Measurements from ENCODE around the gene SMYD3.
"Not testable (repeated sequence)": the region's sequence is repeated elsewhere in the genome, so short reads cannot be mapped to it uniquely, and the experiment has no call there.

SMYD3 gene

DNA sequence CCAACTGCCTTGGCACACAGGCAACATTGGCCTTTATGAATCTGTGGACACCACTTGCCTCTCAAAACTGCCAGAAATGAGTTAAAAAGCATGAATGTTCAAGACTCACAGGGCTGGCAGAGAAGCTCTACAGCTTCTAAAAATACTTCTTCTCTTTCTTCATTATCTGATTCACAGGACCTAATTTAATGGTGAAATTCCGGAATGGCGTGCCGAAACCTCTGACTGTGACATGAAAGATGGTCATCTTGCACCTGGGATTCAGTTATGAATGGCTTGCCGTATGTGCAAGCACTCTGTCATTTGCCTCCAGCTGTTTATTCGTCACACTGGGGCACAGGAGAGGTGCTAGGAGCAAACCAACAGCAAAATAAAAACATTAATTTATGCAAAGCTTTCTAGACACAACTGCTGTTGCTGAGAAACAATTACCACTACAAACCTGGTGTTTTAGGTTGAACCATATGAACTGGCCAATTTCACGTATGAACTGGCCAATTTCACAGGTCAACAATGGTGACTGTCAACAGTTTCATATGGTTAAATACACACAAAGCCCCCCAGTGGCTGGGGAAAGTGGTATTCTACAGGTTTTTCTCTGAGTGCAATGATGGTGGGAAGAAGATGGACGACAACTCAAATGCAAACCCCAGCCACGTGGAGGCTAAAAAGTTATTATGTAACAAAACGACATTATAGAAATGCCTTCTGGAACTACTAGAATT is 704.0 kb downstream of the SMYD3 start:
- DNase-seq (ENCODE audit: low spot score) = no peak

DNA sequence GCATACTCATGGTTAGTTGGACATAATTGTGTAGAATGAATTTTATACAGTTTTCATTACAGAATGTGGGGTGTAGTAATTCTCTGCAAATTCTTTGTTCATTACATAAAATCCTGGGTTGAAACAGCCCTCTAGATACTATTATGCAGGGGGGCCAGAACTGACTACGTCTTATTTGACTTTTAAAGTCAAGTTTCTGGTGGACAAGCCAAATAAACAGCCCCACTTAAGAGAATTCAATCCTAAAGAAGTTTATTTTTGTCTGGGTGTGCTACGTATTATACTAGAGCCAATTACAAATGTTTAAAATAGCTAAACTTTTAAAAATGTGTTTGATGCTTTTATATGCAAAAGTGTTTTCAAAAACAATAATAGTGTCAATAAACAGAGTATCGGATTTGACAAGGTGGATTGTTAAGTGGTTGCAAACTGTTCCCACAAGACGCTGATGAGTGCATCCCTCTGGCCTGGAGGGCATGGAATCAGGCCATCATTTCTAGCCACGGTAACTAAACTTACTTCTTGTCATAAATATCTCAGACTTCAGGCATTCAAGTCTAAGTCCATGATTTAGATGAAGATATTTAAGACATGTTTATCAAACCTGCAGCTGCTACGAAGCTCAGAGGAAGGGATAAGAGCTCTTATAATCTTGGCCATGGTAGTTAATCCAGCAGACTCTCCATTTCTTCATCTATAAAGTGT is 706.0 kb downstream of the SMYD3 start:
- DNase-seq (ENCODE audit: low spot score) = no peak

DNA sequence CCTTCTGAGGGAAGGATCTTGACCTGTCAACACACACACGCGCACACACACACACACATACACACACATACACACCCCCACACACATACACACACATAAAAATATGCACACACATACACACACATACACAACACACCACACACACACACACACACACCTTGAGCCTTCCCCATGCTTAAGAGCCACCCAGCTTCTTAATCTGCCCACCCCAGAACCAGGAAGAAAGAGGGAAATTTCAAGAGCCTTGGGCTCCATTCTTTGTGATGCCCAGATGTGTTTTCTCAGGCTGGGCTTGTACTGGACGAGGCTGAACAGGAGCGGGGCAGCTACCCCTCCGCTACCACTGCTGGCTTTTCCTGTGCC is 708.7 kb downstream of the SMYD3 start:
- no peak for DNase-seq (ENCODE audit: low spot score)

DNA sequence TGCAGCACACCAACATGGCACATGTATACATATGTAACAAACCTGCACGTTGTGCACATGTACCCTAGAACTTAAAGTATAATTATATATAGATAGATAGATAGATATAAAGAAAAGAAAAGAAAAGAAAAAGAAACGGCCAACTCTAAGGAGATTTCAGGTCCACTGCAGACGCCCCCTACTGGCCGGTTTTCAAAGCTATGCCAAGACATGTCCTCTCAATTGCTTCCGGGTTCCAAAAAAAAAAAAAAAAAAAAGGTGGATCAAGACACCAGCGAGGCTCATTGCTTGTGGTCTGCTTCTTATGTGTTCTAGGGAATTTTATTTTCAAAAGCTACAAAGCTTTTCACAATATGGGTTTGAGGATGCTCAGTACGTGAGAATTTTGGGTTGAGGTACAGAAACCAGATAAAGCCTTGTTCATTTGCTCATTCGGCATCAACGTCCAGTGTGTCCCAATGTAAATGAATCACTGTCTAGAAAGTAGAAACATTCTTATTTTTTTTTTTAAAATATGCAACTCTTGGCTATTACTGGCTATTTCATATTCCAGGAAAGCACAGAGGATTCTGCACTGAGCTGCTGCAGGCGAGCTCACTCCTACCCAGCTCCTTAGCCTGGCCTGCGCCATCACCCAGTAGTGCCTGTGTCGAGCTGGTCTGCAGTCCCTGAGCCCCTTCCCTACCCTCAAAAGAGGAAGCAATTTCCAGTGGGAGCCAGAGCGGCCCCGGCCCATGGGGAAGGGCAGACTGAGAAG is 709.3 kb downstream of the SMYD3 start:
- no peak for DNase-seq (ENCODE audit: low spot score)

DNA sequence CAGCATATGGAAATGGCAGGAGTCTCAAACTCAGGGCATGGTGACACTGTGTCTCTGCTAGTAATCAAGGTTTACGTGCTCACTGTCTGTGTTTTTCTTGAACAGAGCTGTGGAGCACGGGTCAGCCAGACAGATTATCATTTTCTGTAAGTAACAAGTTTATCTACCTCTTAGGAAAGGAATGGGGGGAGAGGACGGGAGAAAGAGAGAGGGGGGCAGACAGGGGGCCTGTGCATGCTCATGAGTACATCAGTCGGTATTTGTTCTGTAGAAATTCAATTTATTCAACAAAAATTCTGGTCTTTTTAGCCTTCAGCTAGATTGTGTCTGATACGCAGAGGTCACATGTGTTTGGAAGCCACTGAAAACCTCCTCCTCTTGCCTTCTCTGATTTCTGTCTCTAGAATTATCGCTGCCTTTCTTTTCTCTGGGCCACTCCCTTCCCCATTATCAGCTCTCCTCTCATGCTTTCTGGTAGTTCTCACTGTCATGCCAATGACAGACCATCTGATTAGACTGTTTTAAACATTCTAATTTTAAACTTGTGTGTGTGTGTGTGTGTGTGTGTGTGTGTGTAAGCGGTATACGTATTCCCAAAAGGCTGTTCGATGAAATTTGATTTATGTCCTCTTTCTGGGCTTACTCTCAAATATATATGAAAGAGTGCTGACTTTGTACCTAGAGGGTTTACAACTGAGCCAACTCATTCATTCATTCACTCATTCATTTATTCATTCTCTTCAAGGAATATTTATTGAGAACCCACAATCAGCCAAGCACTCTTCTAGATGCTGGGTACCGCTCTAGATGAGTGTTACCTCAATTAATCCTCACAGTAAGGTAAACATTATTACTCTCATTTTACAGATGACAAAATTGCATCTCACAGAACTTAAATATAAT is 715.4 kb downstream of the SMYD3 start:
- no peak for DNase-seq (ENCODE audit: low spot score)

DNA sequence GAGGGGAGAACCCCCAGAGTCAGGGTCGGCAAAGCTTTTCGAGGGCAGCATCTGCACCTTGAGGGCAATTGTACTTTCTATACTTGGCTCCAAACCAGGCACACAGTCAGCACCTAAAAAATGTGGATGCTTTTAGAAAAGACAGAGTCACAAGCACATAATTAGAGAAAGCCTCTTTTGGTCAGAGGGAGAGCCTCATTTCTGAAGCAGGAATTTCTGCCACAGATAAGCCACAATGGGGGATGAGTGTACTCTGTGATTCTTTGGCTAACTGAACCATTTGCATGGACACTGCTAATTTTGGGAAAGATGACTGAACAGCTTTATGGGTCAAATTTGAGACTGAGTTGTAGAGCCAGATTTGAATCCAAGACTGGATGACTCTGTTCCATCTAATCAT is 716.6 kb downstream of the SMYD3 start:
- no peak for DNase-seq (ENCODE audit: low spot score)

DNA sequence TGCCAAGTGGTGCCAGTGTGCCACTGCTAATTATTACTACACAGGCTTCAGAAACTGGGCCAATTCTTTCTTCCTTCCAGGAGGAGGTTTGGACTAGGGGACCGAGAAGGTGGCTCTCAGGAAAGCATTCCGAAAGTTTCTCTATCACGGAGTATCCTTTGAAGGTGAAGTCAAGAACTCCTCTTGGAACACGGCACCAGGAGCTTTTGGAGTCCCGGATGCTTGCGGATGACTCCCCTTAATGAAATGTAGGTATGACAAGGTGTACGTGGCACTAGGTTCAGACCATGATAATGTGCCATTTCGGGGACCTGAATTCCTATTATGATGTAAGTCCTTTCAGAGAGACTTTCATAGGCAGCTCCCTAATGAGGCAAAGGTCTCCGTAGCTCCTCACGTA is 718.2 kb downstream of the SMYD3 start:
- DNase-seq (ENCODE audit: low spot score) = no peak

DNA sequence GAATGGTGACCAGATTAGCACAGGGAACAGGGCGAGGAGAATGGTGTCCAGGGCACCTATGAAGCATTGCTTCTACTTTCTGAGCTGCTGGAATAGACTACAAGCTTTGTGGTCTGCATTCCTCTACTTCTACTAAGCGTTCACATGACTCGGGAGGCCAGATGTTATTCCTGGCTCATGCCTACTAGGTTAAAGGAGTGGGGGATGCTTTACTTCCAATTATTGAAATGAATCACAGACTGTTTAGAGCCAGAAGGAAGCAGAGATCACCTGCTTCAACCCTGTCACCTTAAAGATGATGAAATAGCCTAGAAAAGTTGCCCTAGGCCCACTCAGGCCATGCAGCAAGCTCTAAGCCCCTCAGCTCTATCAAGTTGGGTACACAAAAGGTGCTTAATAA is 718.8 kb downstream of the SMYD3 start:
- DNase-seq (ENCODE audit: low spot score) = no peak

DNA sequence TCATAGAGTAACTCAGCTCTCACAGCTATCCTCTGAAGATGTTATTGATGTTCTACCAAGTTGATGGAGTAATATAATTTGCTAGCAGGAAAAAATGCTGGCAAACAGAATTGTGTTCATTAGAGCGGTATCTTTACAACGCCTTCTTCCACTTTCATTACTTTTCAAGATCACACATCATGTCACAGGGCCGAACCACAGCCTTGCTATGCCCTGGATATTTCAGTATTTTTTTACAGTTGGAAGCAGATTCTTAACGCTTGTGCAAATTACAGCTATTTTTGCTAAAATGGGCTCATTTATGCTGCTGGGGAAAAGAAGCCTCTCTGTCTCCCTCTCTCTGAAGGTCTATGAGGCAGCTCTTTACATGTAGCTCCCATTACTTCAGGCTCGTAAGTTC is 720.1 kb downstream of the SMYD3 start:
- no peak for DNase-seq (ENCODE audit: low spot score)

DNA sequence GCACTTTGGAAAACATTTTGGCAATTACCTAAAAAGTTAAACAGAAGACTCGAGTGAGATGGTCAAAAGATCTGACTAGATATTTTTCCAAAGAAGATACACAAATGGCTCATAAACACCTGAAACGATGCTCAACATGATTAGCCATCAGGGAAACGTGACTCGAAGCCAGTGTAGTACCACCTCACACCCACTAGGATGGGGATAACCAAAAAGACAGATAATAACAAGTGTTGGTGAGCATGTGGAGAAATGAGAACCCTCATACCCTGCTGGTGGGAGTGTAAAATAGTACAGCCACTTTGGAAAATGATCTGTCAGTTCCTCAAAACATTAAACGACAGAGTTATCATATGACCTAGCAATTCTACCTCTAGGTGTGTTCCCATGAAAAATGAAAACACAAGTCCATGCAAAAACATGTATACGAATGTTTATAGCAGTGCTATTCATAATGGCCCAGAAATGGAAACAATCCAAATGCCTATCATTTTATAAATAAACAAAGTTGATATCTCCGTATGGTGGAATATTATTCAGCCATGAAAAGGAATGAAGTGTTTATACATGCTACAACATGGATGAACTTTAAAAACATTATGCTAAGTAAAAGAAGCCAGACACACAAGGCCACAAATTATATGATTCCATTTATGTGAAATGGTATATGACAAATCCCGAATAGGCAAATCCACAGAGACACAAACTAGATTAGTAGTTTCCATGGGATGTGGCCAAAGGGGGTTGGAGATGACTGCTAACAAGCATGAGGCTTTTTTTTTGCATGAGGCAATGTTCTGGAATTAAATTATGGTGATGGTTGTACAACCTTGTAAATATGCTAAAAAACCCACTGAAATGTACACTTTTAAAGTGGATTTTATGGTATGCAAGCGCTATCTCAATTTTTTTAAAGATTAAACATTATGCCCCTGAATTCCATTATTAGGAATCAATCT is 727.0 kb downstream of the SMYD3 start:
- no peak for DNase-seq (ENCODE audit: low spot score)

DNA sequence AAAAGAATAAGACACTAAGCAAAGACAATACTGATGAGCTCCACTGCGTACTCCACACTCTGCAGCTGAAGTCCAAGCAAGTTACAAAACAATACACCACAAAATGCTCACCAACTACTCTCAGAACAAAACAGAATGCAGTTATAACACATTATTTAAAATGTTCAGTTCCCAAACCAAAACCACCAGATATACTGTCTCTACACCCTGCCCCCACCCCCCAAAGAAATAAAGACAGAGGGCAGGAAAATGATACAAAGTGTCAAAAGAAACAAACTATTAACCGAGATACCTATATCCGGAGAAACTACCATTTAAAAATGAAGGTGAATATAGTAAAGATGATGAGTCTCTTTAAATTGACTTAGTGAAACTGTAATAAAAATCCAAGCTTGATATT is 729.3 kb downstream of the SMYD3 start:
- no peak for DNase-seq (ENCODE audit: low spot score)

DNA sequence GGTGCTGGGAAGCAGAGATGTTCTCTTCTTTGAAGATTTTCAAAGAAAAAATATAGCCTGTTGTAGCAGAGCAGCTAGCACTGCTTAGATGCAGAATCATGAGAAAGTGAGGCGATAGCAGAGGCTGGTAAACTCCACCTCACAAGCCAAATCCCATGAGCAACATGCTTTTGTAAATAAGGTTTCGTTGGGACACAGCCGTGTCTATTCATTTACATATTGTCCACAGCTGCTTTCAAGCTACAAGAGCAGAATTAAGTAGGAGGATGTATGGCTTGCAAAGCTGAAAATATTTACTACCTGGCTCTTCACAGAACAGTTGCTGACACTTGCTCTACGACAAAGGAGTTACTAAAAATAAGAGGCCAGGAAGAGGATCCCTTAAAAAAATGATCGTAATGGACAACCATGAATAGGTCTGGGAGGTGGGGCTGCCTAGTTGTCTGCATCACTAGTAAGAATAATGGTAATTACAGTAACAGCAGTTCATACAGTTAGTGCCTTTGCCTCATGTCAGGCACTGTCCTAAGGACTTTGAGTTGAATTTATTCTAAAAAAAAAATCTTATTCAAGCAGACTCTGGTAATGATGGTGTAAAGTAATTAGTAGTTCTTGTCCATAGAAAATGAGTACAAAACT is 730.3 kb downstream of the SMYD3 start:
- DNase-seq (ENCODE audit: low spot score) = no peak

DNA sequence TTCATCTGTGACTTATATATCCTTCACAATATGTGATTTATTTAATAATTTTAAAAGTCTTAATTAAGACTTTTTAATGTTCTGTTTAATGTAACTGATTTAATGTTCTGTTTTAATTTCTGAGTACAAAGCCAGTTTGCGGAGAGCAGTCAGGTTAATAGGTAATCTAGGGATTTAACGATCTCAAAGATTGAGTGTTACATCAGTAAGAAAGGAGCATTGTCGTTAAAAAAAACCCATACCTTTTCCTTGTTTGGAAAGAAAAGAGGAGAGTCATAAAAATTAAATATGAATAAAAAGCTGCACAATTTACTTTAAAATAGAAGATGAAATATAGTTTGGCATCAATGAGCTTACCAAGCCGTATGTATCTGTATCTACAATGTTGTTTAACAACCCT is 730.9 kb downstream of the SMYD3 start:
- DNase-seq (ENCODE audit: low spot score) = no peak

DNA sequence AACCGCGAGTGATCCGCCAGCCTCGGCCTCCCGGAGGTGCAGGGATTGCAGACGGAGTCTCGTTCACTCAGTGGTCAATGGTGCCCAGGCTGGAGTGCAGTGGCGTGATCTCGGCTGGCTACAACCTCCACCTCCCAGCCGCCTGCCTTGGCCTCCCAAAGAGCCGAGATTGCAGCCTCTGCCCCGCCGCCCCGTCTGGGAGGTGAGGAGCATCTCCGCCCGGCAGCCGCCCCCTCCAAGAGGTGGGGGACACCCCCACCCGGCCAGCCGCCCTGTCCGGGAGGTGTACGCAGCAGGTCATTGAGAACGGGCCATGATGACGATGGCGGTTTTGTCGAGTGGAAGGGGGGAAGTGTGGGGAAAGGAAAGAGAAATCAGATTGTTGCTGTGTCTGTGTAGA is 732.1 kb downstream of the SMYD3 start:
- DNase-seq (ENCODE audit: low spot score) = not testable (repeated sequence)

DNA sequence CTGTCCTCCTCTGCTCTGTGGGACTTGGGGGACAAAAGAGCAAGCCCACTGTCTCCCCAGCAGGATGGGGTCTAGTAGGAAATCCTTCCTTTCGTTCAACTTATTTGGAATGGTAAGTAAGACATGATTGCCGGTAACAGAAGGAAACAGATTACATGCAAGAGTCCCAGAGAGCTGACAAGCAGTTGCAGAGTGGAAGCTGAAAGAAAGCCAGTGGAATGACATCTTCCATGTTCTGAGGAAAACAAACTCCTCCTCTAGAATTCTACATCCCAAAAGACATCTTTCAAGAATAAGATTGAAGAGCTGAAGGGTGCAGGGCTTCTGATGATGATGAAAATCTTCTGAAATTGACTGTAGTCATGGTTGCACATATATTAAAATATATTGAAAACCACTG is 732.9 kb downstream of the SMYD3 start:
- DNase-seq (ENCODE audit: low spot score) = no peak

DNA sequence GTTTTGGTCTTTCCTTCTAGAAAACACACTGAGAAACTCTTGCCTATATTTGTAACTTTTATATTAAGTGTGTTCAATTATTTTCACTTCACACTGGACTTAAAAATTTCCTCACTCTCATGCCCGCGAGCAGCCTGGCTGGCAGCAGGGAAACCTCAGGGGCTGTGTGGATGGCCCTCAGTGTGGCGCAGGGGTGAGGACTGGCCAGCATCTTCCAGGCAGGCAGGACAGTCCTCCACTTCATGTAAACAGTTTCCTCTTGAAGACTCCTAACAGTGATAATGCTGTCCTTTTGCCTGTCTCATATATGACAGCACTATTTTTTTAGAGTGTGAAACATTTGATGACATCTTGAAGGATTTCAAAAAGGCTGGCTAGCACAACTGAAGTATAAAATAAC is 733.7 kb downstream of the SMYD3 start:
- no peak for DNase-seq (ENCODE audit: low spot score)

DNA sequence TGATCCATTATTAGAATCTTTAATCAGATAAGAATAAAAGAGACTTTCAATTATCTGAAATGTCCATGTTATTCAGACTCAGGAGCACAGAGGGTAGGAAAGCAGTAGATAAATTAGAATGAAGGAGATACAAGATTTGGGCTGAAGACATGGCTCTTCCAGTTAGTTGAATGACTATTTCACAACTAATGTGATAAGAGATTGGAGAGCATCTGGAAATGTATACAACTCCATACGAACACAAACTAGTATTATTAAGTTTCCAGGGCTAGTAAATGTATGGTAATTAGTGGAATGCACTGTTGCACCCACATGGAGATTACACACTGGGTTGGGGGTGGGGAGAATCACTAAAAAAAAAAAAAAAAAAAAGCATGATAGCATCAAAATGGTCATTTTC is 734.3 kb downstream of the SMYD3 start:
- DNase-seq (ENCODE audit: low spot score) = no peak

DNA sequence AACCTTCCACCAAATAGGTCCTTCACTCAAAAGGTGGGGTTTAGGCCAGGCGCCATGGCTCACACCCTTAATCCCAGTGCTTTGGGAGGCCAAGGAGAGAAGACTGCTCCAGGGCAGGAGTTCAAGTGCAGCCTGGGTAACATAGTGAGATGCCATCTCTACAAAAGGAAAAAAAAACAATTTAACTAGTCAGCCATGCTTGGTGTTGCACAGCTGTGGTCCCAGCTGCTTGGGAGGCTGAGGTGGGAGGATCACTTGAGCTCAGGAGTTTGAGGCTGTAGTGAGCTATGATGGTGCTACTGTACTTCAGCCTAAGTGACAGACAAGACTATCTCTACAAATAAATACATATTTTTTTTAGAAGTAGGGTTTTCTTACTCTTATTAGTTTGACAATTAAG is 734.8 kb downstream of the SMYD3 start:
- no peak for DNase-seq (ENCODE audit: low spot score)

DNA sequence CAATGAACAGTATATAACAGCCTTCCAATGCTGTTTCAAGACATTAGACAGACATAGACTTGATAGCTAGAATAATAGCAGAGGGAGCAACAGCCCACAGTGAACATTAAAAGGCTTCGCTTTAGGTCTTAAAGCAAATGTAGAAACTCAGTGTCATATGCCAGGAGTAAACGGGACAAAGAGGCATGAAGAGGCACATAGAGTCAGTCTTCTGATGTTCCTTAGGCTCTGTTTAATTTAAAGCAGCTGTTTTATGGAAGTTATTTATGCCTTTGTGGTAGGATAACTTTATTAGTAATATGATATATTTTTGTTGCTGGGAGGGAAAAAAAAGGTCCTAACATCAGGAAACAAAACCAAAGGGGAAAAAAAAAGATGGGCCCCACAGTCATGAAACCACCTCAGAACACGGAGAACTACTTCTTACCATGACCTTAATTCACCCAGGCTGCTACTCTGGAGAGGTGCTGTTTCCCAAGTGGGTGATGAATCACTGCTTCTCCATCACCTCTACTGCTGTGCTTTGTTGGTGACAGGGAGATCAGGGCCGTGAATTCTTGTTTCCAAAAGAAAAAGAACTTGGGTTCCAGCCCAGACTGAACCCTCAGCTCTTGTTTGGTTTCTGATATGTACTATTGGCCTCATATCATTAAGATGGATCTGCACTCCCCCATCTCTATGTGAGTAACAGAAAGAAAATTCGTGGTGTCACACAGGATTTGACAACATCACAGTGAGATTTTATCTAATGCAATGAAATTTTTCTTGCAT is 735.4 kb downstream of the SMYD3 start:
- DNase-seq (ENCODE audit: low spot score) = no peak

DNA sequence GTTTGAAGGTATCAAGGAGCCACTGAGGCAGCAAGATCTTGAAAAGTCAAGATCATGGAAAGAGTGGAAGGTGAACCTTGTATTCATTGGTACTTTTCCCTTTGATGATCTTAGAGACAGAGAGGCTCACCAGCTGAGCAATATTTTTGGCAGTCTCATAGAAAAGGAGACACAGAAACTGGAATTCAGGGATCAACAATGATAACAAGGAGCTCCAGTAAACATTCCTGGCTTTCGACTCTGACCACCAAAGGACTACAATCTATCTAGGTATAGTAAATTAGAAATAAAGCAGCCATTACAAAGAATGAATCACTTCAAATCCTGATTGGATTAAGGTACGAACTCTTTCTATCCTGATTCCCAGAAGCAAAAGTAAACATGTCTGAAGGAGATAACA is 736.9 kb downstream of the SMYD3 start:
- DNase-seq (ENCODE audit: low spot score) = no peak
